HG03457 (cell line): ENCODE data around the gene BCAP31.
"Not testable (repeated sequence)": the region's sequence is repeated elsewhere in the genome, so short reads cannot be mapped to it uniquely, and the experiment has no call there.

Experiments used
- ATAC-seq: cut with Tn5 transposase; IDR thresholded peaks from one replicate; pipeline ENCODE4 v1.9.1; 2021; ENCODE audit warnings: moderate number of reproducible peaks; ENCODE audit not compliant: unreplicated experiment

The BCAP31 gene

DNA sequence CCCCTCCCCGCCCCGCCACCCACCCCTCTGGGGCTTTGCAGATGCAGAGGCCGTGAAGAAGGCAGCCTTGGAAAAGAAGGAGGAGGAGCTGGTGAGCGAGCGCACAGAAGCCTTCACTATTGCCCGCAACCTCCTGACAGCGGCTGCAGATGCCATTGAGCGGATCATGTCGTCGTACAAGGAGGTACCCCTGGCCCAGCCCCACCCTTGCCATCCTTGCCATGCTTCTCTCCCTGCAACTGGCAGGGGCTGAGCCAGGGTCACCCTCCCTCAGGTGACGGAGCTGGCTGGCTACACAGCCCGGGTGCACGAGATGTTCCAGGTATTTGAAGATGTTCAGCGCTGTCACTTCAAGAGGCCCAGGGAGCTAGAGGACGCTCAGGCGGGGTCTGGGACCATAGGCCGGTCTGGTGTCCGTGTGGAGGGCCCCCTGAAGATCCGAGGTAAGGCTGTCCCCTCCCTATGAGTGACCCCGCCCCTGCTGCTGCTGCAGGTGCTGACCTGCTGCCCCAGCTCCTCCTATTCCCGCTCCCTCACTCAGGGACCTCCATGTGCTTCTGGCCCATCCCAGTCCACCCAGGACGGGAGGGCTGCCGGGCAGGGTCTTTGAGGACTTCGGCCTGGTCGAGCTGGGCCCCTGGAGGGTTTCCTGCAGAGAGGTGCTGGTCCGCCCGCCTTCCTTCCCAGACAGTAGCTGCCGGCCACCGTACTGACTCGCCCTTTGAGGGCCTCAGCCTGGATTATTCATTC is 12.1 kb upstream of the BCAP31 start:
- ATAC-seq: no peak

DNA sequence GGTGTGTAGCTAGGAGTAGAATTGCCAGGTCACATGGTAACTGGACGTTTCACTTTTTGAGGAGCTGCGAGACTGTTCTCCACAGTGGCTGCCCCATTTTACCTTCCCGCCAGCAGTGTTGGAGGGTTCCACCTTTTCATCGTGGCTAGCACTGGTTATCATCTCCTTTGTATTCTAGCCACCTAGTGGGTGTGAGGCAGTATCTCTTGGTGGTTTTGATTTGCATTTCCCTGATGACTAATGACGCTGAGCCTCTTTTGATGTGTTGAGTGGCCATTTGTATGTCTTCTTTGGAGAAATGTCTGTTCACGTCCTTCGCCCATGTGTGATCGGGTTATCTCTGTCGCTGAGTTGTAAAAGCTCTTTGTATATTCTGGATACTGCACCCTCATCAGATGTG is 11.1 kb upstream of the BCAP31 start:
- ATAC-seq: no peak

DNA sequence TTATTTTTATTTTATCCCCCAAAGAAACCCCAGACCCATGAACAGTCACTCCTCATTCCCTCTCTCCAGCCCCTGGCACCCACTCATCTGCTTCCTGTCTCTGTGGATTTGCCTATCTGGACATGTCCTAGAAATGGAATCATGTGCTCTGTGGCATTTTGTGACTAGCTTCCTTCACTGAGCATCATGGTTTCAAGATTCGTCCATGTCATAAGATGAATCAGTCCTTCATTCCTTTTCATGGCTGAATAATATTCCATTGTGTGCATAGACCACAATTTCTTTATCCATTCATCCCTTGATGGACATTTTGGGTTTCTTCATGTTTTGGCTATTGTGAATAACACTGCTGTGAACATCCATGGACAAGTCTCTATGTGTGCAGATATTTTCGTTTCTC is 10.7 kb upstream of the BCAP31 start:
- ATAC-seq: no peak

DNA sequence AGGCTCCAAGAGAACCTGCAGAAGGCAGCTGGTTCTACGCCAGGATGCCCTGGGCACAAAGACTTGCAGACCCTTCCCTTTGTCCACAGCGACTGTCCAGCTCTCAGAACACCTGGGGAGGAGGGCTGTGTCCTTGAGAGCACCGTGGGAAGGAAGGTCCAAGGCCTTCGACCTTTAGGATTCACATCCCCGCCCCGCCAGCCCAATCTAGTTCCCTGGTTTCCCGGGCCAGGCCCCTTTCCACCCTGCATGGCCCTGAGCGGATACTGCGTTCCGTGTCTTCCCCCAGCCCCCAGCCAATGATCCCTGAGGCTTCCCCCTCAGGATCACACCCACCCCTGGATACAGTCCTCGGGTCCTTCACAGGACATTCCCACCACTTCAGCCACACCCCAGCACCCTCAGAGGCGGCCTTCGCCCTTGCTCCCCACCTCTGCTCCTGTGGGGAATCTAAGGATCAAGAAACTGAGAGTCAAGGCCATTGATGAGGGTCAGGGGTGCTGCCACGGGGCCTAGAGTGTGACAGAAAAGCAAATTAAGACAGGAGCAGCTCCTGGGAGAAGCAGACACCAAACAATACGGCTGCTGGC is 9.6 kb upstream of the BCAP31 start:
- no peak for ATAC-seq

DNA sequence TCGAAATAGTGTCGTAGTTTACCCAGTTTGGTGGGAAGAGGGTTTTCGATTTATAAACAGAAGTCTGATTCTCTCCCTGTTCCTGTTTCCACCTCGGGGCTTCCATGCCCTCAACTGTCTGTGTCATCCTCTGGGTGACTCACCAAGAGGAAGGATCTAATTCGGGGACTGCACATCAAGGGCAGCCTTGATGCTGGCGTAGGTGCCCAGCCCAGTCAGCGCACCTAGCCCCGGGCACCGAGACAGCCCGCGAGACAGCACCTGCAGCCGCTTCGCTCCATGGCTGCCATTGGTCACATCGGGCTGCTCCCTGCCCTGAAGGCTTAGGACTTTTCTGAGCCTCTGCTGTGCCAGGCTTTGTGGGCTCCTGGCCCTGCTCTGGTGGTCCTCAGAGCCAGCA is 8.2 kb upstream of the BCAP31 start:
- no peak for ATAC-seq

DNA sequence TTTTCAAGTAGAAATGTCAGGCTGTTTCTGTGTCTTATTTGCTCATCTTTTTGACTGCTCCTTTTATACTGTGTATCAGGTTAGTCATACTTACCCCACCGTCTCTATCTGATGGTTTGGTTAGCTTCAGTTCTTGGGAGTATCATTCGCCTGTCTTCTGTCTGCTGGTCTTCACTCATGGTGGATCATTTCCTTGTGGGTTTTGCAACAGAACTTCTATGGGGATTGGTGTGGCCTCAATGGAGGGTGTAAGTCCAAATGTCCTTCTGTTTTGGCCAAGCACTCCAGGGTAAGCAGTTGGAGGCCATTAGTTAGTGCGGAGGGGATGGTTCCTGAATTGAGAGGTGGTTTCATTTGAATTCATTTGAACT is 7.6 kb upstream of the BCAP31 start:
- no peak for ATAC-seq

DNA sequence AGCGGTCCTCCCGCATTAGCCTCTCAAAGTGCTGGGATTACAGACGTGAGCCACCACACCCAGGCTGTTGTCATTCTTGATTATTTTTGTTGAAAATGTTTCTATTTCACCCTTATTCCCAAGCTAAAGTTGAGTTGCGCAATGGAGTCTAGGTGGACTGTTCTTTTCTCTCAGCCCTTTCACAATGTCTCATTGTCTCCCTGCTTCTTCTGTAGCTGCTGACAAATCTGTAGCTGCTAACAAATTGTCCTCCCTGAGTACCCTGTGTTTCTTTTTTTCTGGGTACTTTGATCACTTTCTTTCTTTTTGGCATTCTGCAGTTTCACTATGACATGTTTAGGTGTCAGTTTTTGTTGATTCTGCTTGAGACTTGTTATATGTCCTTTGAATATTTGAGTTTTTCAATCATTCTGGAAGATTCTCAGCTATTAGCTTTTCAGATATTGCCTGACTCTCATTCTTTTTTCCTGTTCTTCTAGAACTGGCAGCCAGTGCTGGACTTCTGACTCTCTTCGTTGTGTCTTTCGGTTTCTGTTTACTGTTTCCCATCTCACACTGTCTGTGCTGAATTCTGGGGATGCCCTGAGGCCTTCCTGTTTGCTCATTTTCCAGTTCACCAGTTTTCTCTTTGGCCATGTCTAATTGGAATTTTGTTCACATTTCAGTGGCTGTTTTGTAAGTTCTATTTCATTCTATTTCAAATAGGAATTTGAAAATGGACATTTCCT is 7.1 kb upstream of the BCAP31 start:
- no peak for ATAC-seq

DNA sequence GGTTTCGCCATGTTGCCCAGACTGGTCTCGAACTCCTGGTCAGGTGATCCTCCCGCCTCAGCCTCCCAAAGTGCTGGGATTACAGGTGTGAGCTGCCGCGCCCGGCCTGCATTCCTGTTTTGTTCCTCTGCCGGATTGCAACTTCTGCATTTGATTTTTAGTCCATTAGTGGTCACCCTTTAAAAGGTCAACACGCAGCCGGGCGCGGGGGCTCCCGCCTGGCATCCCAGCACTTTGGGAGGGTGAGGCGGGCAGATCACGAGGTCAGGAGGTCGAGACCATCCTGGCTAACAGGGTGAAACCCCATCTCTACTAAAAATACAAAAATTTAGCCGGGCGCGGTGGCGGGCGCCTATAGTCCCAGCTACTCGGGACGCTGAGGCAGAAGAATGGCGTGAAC is 5.9 kb upstream of the BCAP31 start:
- ATAC-seq: not testable (repeated sequence)

DNA sequence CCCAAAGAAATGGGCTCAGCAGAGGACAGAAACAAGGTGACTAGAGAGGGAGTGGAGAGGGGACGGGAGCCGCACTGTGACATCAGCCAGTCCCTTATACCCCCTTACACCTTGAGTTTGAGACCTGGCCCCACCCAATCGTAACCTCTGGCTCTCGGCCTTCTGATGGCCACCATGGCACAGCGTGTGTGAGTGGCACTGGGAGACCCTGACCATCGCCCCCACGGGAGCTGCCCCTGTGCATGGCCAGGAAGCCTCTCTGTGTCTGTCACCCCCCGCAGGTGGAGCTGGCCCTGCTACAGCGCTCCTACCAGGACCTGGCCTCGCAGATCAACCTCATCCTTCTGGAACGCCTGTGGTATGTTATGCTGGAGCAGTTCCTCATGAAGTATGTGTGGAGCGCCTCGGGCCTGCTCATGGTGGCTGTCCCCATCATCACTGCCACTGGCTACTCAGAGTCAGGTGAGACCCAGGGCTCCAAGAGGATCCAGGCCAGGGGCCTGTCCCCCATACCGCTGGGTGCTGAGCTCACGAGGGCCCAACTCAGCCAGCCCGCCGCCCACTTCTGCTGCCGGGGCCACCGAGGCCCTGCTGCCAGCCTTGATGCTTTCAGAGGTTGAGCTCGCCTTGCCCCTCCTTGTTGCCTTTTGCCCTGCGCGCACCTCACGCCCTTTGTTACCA is 4.9 kb upstream of the BCAP31 start:
- ATAC-seq: no peak

DNA sequence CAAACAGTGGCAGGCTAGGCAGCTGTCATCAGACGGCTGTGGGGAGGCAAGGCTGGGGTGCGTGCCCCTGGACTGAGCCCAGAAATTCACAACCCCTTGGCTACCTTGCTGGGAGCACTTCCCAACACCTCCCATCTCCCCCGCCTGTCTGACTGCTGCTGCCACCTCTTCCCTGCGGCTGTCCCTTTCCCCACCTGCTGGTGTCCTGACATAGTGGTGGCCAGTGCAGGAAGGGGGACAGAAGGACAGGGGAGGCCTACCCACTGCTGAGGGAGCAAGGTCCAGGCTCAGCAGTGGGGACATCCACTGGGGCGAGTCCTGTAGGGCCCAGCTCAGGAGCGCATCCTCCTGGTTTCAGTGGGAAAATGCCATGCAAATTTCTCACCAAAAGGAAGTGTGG is 3.9 kb upstream of the BCAP31 start:
- ATAC-seq: no peak

DNA sequence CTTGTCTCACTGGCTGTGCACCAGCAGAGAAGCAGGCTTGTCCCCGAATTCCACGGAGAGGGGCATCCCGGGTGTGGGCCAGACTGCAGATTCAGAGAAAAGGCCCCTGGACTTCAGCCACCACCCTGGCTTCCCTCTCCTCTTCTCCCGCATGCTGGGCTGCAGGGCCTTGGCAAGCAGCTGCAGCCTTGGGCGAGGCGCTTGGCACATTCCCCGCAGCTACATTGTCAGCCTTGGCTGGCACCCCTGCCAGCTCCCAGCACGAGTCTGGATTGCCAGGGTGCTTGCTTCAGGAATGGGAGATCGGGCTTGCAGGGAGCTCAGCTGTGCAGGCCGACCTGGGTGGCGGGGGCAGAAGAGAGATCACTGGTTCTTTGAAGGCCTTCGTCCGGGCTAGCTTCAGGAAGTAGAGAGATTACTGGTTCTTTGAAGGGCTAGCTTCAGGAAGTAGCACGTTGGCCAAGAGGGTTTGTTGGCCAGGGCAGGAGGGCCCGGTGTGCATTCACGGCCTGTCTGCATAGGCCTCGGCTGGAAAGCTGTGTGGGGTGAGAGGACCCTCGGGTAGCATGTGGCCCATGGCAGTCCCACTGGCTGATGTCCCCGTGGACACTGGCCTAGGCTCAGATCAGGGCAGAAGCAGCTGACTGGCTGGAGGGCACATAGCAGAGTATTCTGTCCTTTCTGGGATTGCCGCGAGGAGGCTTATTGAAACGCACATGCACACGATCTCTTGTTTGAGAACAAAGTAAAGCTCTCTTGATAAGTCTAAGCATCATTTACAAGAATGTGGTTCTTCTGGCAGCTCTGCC is 3.1 kb upstream of the BCAP31 start:
- no peak for ATAC-seq

DNA sequence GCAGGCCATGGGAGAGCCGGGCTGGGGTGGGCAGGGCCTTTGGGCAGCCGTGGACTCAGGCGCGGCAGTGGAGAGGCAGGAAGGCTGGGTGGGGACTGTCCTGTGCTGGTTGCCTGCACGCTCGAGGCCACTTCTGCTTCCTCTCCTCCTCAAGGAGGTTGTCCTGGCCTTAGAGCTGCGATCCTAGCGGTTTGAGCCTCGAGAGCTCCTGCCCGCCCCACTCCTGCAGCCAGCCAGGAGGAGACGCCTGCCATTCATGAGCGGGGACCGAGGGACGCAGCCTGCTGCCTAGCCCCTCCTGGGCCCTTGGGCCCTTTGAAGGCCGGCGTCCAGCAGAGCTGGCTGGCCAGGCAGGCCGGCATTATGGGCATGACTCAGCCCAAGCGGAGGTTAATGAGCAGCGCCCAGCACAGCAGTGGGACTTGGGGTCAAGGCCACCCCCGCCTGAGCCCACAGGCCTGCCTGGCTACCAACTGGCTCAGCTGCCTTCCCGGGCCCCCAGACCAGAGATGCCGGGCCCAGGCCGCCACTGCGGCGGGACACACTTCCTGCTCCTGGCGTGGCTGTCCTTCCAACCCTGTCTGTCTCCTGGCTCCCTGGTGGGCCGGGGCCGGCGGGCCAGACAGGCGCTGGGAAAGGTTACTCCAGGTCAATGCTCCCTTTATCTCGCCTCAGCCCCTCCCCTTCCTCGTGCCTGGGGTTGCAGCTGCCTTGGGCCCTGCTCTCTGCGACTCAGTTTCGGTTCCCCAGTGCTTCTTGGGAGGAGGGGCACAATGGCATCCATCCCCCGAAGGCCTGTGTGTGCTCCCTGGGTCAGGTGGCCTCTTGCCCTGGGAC is 2.3 kb upstream of the BCAP31 start:
- ATAC-seq: peak; percentile 30

DNA sequence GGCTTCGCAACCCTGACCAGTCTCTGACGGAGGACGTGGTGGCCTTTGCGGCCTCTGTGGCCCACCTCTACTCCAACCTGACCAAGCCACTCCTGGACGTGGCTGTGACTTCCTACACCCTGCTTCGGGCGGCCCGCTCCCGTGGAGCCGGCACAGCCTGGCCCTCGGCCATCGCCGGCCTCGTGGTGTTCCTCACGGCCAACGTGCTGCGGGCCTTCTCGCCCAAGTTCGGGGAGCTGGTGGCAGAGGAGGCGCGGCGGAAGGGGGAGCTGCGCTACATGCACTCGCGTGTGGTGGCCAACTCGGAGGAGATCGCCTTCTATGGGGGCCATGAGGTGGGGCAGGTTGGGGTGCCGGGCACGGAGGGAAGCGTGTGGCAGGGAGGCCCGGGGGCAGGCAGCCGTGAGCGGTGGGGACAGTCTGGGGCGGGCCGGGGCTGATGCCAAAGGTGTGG is 1.7 kb upstream of the BCAP31 start:
- no peak for ATAC-seq

DNA sequence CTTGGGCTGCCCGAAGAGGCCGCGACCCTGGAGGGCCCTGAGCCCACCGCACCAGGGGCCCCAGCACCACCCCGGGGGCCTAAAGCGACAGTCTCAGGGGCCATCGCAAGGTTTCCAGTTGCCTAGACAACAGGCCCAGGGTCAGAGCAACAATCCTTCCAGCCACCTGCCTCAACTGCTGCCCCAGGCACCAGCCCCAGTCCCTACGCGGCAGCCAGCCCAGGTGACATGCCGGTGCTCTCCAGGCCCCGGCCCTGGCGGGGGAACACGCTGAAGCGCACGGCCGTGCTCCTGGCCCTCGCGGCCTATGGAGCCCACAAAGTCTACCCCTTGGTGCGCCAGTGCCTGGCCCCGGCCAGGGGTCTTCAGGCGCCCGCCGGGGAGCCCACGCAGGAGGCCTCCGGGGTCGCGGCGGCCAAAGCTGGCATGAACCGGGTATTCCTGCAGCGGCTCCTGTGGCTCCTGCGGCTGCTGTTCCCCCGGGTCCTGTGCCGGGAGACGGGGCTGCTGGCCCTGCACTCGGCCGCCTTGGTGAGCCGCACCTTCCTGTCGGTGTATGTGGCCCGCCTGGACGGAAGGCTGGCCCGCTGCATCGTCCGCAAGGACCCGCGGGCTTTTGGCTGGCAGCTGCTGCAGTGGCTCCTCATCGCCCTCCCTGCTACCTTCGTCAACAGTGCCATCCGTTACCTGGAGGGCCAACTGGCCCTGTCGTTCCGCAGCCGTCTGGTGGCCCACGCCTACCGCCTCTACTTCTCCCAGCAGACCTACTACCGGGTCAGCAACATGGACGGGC is 1.0 kb upstream of the BCAP31 start:
- peak; percentile 7 for ATAC-seq

DNA sequence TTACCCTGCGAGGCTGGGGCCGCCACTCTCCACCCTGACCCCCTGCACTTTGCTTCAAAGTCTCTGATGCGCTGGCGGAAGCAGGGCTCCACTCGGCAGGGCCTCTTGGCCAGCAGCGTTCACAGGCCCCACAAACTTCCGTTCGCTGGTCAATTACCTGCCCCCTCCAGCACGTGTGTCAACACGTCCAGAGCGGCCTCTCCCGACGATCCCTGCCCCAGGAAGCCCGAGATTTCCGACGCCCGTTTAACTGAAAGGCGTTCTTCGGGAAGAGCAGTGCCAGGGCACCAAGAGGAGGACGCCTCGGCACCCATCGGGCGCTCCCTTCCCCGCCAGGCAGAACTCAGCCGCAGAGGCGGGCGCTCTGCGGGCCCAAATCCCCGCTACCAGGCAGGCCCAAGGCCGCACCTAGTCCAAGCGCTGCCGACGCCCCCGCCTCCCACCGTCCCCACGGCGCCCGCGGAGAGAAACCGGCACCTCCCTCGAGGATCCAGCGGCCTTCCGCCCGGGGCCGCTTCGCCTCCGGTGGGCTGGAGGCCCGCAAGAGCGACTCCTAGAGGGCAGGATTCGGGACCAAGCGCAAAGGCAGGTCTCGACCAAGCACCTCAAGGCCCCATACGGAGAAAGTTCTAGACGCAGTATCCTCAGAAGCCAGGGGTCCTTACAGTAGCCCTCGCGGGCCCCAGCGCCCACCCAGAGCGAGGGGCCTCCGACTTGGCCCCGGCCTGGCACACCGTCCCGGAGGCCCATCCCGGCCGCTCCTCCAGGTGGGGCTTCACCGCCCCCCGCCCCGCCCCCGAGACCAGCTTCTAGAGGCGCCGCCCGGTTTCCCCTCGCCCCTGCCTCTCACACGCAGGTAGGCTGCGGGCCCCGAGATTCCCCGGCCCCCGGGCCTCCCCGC is 586 bp downstream of the BCAP31 start:
- ATAC-seq: peak; percentile 26

DNA sequence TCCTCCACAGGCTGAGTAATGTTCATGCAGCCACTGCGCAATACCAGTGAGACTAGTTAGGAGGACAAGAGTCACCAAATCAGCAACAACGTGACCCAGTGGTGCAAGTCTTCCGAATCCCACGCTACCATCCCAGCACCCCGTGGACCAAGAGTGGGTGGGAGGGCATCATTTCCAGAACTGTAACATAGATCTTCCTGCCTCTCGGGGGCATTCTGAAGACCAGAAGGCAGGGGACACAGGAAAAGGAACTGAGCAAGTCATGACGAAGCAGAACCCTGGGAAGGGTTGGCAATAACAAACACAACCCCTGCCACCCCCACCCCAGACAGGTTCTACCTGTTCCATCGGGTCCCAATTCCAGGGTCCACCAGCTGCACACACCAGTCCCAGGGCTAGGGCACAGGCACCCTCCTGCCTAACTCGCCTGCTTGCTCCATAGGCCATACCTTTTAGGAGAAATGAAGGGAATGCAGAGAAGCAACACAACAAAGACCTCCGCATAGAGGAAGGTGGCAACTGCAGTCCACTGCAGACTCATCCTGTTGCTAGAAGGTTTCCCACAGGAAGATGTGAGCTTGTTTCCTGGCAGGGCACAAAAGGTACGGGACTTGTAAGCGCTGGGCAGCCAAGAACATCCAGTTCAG is 1.4 kb downstream of the BCAP31 start:
- no peak for ATAC-seq

DNA sequence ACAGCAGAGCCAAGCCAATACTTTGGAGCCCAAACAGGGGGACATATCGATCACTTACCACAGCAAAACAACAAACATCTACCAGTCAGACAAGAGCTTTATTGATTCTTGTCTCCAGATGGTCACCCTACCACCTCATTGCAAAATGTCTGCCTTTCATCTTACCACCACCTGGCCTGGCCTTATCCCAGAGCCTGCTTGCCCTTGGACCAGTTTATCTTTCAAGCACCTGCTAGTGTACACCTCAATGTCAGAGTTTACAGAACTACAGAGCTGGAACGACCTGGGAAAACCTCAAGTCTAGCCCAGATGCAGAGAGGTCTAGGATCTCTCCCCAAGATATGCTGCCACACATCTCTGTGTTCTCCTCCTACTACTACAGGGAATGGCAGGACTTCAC is 4.5 kb downstream of the BCAP31 start:
- ATAC-seq: no peak

DNA sequence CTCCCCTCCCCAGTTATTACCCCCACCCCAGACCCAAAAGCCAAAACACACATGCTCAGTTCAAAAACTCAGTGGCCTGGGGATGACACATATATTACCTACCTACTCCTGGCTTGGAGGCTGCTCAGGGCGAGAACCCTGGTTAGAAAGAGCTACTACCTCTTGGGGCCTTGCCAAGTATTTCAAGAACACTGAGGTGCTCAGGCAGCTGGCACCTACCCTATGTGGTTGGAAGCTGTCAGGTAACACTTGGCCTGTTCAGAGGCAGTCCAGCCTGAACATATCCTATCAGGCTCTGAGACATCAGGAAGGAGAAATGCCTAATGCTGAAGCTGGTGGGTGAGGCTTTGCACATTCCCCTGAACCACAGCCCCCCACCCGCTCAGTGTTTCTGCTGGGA is 4.9 kb downstream of the BCAP31 start:
- ATAC-seq: no peak
